GM12874 (cell line): ENCODE results near the gene RPUSD1.

ENCODE experiments used
- CTCF ChIP-seq: IDR thresholded peaks from 2 replicates; pipeline ENCODE4 v1.5.1; 2011; ENCODE audit warnings: low read depth, mild to moderate bottlenecking, control low read depth, low read length, moderate library complexity; ENCODE audit not compliant: insufficient read depth

The RPUSD1 gene

GRCh38 chr16:760065-760464 is 28.1 kb downstream of the RPUSD1 start:
- no peak for TF ChIP-seq CTCF

DNA sequence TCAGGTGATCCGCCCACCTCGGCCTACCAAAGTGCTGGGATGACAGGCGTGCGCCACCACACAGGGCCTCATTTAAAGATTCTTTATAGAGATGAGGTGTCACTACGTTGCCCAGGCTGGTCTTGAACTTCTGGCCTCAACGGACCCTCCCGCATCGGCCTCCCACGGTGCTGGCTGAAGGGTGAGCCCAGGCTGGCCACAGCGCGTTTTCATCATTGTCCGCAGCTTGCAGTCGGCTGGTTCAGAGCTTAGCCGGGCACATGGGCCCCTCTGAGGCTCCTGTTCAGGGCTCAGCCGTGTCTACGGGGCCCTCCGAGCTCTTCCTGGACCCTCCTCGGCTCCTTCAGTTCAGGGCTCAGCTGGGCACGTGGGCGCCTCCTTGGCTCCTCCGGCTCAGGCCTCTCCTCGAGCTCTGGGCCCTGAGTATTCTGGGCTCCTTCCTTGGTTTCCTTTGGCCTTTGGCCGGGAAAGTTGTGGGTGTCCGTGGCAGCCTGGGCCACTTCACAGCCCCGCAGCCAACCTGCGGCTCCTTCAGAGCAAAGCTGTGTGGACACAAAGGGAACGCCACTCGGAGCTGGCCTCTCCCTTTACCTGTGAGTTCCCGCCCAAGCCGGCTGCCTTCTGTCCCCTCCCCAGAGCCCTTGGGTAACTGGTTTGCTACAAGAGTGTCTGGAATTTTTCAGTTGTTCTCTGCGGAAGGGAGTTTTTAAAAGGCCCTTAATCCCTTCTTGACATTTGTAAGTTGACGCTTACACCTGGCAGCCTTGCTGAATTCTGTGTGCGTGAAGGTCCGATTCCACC is 28.9 kb downstream of the RPUSD1 start:
- TF ChIP-seq CTCF, result no peak

DNA sequence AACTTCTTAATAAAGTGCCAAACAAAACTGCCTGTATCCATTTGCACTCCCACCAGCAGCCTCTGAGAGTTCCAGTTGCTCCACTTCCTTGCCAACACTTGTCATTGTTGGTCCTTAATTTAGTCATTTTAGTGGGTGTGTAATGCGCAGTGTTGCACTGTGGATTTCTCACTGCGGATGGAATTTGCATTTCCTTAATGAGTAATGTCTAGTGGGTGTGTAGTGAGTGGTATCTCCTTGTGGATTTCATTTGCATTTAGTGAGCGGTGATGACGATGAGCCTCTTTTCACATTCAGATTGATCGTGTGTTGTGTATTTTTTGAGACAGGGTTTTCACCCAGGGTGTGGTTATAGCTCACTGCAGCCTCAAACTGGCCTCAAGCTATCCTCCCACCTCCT is 31.8 kb downstream of the RPUSD1 start:
- TF ChIP-seq CTCF, result no peak

DNA sequence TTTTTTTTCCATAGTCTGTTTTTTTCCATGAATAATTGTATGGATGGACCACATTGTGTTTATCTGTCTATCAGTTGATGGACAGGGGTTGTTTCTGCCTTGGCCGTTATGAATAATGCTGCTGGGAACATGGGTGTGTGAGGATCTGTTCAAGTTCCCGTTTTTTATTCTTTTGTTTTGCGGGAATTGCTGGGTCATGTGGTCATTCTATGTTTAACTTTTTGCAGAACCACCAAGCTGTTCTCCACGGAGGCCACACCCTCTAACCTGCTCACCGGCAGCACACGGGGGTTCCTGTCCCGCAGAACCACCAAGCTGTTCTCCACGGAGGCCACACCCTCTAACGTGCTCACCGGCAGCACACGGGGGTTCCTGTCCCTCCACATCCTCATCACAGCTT is 33.5 kb downstream of the RPUSD1 start:
- TF ChIP-seq CTCF, result no peak

- no peak for TF ChIP-seq CTCF
Observed at GRCh38 chr16:752007-752312, 36.2 kb downstream of the RPUSD1 start.

- TF ChIP-seq CTCF, result no peak
Observed at GRCh38 chr16:751152-752006, 36.8 kb downstream of the RPUSD1 start.

DNA sequence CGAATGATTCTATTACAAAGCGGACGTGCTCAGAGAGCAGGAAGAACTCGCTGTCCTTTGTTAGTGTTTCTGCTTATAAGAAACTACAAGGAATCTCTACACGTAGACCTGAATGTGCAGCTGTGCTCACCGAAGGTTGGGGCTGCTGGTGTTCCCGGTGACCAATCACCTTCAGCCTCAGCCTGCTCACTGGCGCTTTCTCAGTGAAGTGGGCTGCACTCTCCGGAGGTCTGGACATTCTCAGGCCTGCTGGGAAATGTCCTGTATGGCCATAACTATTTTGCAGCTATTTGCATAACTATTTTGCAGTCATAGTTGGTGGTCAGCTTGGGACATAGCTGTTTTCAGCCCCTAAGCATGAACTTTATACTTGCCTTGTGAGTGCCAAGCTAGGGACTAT is 37.7 kb downstream of the RPUSD1 start:
- TF ChIP-seq CTCF, result no peak
